GM23338 (cell line): ENCODE data around the gene CACNA2D3. TPM values are rescaled to one million over a fixed set of nuclear protein-coding genes. Genes with fewer than 3 reads are reported as not detected.

Source experiments
- ATAC-seq: fragments of 200-7000 bp; cut with Tn5 transposase; 3 replicates; pipeline ENCODE4 v1.9.1; 2020
- DNase-seq: peaks from one replicate; pipeline ENCODE4 v3.0.0-alpha.2; 2015; ENCODE audit warnings: low spot score
- H2AFZ ChIP-seq: fragments of 200-600 bp; sonication (generic); 2 replicates; pipeline ENCODE4 v1.8.0; 2016; ENCODE audit warnings: antibody characterized with exemption, mild to moderate bottlenecking, moderate library complexity
- H3F3A ChIP-seq: fragments of 200-600 bp; sonication (generic); replicated peaks from 2 replicates; pipeline ENCODE4 v1.8.0; 2017; ENCODE audit warnings: antibody characterized with exemption, mixed run types, low read depth
- H3K27ac ChIP-seq: fragments of 200-600 bp; sonication (generic); 2 replicates; pipeline ENCODE4 v1.6.1; 2016; ENCODE audit warnings: low read depth
- H3K27me3 ChIP-seq: fragments of 200-600 bp; sonication (generic); 2 replicates; pipeline ENCODE4 v1.8.0; 2016; ENCODE audit warnings: mild to moderate bottlenecking, mixed run types, moderate library complexity; ENCODE audit not compliant: insufficient read depth
- H3K36me3 ChIP-seq: fragments of 200-600 bp; sonication (generic); 2 replicates; pipeline ENCODE4 v1.8.0; 2016; ENCODE audit warnings: mild to moderate bottlenecking; ENCODE audit not compliant: insufficient read depth
- H3K4me1 ChIP-seq: fragments of 200-600 bp; sonication (generic); 2 replicates; pipeline ENCODE4 v1.8.0; 2016; ENCODE audit warnings: mild to moderate bottlenecking, moderate library complexity; ENCODE audit not compliant: insufficient read depth
- H3K4me2 ChIP-seq: fragments of 200-600 bp; sonication (generic); 2 replicates; pipeline ENCODE4 v1.7.1; 2017; ENCODE audit warnings: mixed run types
- H3K4me3 ChIP-seq: fragments of 200-600 bp; sonication (generic); 2 replicates; pipeline ENCODE4 v1.6.1; 2016; ENCODE audit warnings: mixed run types
- H3K79me2 ChIP-seq: fragments of 200-600 bp; sonication (generic); replicated peaks from 2 replicates; pipeline ENCODE4 v1.8.0; 2017; ENCODE audit warnings: mild to moderate bottlenecking; ENCODE audit not compliant: insufficient read depth
- H3K9me2 ChIP-seq: fragments of 200-600 bp; sonication (generic); 2 replicates; pipeline ENCODE4 v1.8.0; 2017; ENCODE audit not compliant: insufficient read depth
- H4K20me1 ChIP-seq: fragments of 200-600 bp; sonication (generic); replicated peaks from 2 replicates; pipeline ENCODE4 v1.8.0; 2017; ENCODE audit warnings: mild to moderate bottlenecking; ENCODE audit not compliant: insufficient read depth
- H3K27ac Mint-ChIP-seq: 2 replicates; pipeline ENCODE4 v1.8.0; 2020; ENCODE audit warnings: inconsistent platforms, mild to moderate bottlenecking, moderate library complexity, mixed read lengths
- H3K27me3 Mint-ChIP-seq: 3 replicates; pipeline ENCODE4 v1.8.0; 2022; ENCODE audit warnings: low read depth, mild to moderate bottlenecking, moderate library complexity, mixed read lengths, inconsistent platforms; ENCODE audit not compliant: insufficient read depth, poor library complexity
- H3K36me3 Mint-ChIP-seq: 3 replicates; pipeline ENCODE4 v1.8.0; 2021; ENCODE audit warnings: low read depth, mild to moderate bottlenecking, inconsistent platforms, moderate library complexity, mixed read lengths
- H3K4me1 Mint-ChIP-seq: 3 replicates; pipeline ENCODE4 v1.8.0; 2020; ENCODE audit warnings: mild to moderate bottlenecking, inconsistent platforms, mixed read lengths
- H3K4me3 Mint-ChIP-seq: 3 replicates; pipeline ENCODE4 v1.8.0; 2021; ENCODE audit warnings: moderate library complexity, mild to moderate bottlenecking, inconsistent platforms, mixed read lengths
- H3K9me3 Mint-ChIP-seq: 3 replicates; pipeline ENCODE4 v1.8.0; 2020; ENCODE audit warnings: moderate library complexity, mild to moderate bottlenecking, inconsistent platforms, mixed read lengths
- CREB1 ChIP-seq: fragments of 250-450 bp; sonication (Bioruptor Pico); IDR thresholded peaks from 2 replicates; pipeline ENCODE4 v1.5.0; 2020; ENCODE audit warnings: low read depth, mild to moderate bottlenecking, moderate library complexity
- CTCF ChIP-seq, 2 experiments: fragments of 200-600 bp in 1 of 2; sonication (generic) in 1 of 2; conservative IDR thresholded peaks; 2 replicates each; pipeline versions ENCODE4 v1.5.1 to v1.6.1; 2016 to 2017; ENCODE audit warnings: antibody characterized with exemption in 2 of 2, low read depth in 2 of 2, mild to moderate bottlenecking in 2 of 2, moderate library complexity in 1 of 2
- ETS1 ChIP-seq: IDR thresholded peaks from 2 replicates; pipeline ENCODE4 v1.6.1; 2016; ENCODE audit warnings: antibody characterized with exemption
- EZH2 ChIP-seq: fragments of 200-600 bp; sonication (generic); IDR thresholded peaks from one replicate; pipeline ENCODE4 v1.8.0; 2017; ENCODE audit warnings: antibody characterized with exemption, mild to moderate bottlenecking, low read depth; ENCODE audit not compliant: unreplicated experiment
- EZH2phosphoT487 ChIP-seq: fragments of 200-600 bp; sonication (generic); IDR thresholded peaks from one replicate; pipeline ENCODE4 v1.8.1; 2018; ENCODE audit warnings: antibody characterized with exemption; ENCODE audit not compliant: unreplicated experiment
- JUNB ChIP-seq: IDR thresholded peaks from one replicate; pipeline ENCODE4 v1.6.1; 2016; ENCODE audit warnings: antibody characterized with exemption; ENCODE audit not compliant: unreplicated experiment
- NANOG ChIP-seq: IDR thresholded peaks from 2 replicates; pipeline ENCODE4 v1.6.1; 2016; ENCODE audit warnings: antibody characterized with exemption, borderline replicate concordance
- POLR2AphosphoS5 ChIP-seq: IDR thresholded peaks from 2 replicates; pipeline ENCODE4 v1.6.1; 2016; ENCODE audit warnings: antibody characterized with exemption, low read depth
- REST ChIP-seq: IDR thresholded peaks from one replicate; pipeline ENCODE4 v1.6.1; 2018; ENCODE audit warnings: antibody characterized with exemption; ENCODE audit not compliant: unreplicated experiment
- STAT1 ChIP-seq: IDR thresholded peaks from one replicate; pipeline ENCODE4 v1.6.1; 2016; ENCODE audit warnings: antibody characterized with exemption; ENCODE audit not compliant: unreplicated experiment
- ZNF114 ChIP-seq: fragments of 250-450 bp; sonication (Bioruptor Pico); IDR thresholded peaks from 2 replicates; pipeline ENCODE4 v1.5.0; 2020; ENCODE audit warnings: mild to moderate bottlenecking, moderate library complexity
- ZNF331 ChIP-seq: fragments of 250-450 bp; sonication (Bioruptor Pico); IDR thresholded peaks from 2 replicates; pipeline ENCODE4 v1.5.0; 2020; ENCODE audit warnings: low read depth, mild to moderate bottlenecking, moderate library complexity
- ZNF462 ChIP-seq: fragments of 250-450 bp; sonication (Bioruptor Pico); IDR thresholded peaks from 2 replicates; pipeline ENCODE4 v1.5.0; 2020; ENCODE audit warnings: mild to moderate bottlenecking, moderate library complexity
- polyA plus RNA-seq: library from polyadenylated mRNA; unstranded; fragments of >200 nt; fragmentation: Nextera tagmentation; extraction: Ambion mirVana; gene quantifications from 2 replicates; pipeline ENCODE4 v1.2.1, GENCODE V29; 2016
- total RNA-seq: library from RNA; depleted of rRNA; stranded (reverse); fragments of >200 nt; shearing (Covaris generic); gene quantifications from 2 replicates; pipeline ENCODE4 v1.2.3, GENCODE V29; 2014

Gene CACNA2D3
- total and polyA plus RNA-seq, 2 experiments from 2014 or later: 2.2 to 2.3 TPM

GRCh38 chr3:54514416-54514815 lies 392.1 kb downstream of the CACNA2D3 start:
- no peaks in the 10 kb centered on the region for H3K4me1 Mint-ChIP-seq
- no peak for ATAC-seq
- Histone ChIP-seq H2AFZ (no peak overlapping the region), H3K27ac (no peak overlapping the region), H3K27me3 (no peaks in the 10 kb centered on the region), H3K79me2 (no peaks in the 10 kb centered on the region), H3F3A (no peaks in the 10 kb centered on the region), H3K9me2 (peaks cover 15% of the 10 kb centered on the region; the same call in 1 of the 2 replicates), H4K20me1 (no peaks in the 10 kb centered on the region), H3K36me3 (no peaks in the 10 kb centered on the region), H3K4me3 (no peak overlapping the region), H3K4me1 (no peaks in the 10 kb centered on the region), H3K4me2 (no peak overlapping the region)
- TF ChIP-seq REST (no peak), ETS1 (no peak), CTCF (conservative IDR thresholded peaks at IDR 0.05; ENCODE audit: low read depth in 2 of 2) (no peak), ZNF114 (no peak), NANOG (no peak), EZH2 (no peak), ZNF331 (CRISPR knock-in tag) (no peak), POLR2AphosphoS5 (no peak), STAT1 (no peak), ZNF462 (CRISPR knock-in tag) (no peak), EZH2phosphoT487 (no peak), JUNB (no peak), CREB1 (no peak)
- H3K27ac Mint-ChIP-seq: no peak overlapping the region
- DNase-seq: no peak
- peaks cover 9% of the 10 kb centered on the region; the same call in 2 of the 3 replicates for H3K9me3 Mint-ChIP-seq
- H3K27me3 Mint-ChIP-seq: peaks cover 21% of the 10 kb centered on the region
- H3K36me3 Mint-ChIP-seq: peaks cover 3% of the 10 kb centered on the region; the same call in 1 of the 3 replicates
- no peak overlapping the region for H3K4me3 Mint-ChIP-seq
